HepG2 (cell line): ENCODE data around the gene POU6F2. TPM values are rescaled to one million over a fixed set of nuclear protein-coding genes. Genes with fewer than 3 reads are reported as not detected.

Source experiments
- ATAC-seq: fragments of 200-7000 bp; cut with Tn5 transposase; 3 replicates; pipeline ENCODE4 v1.9.1; 2020; ENCODE audit warnings: mild to moderate bottlenecking, moderate library complexity
- BruUV-seq: library from RNA; stranded (reverse); fragments of 400-500 nt; replicated peaks from 2 replicates; lab custom pipeline; 2021; lab: Mats Ljungman, UMichigan
- CTCF ChIA-PET: fragments of 300-600 bp; formaldehyde crosslinking; extraction: SDS; loops from one replicate; lab custom pipeline; 2021; ENCODE audit warnings: low total read pairs, inconsistent platforms, low intra/inter-chr PET ratio; lab: Yijun Ruan, JAX
- POLR2A ChIA-PET: fragments of 350-600 bp; sonication (Branson Sonifier 250); formaldehyde crosslinking; loops from one replicate; lab custom pipeline; 2020; ENCODE audit warnings: antibody characterized with exemption, inconsistent platforms; lab: Yijun Ruan, JAX
- DNase-seq: peaks from one replicate; pipeline ENCODE4 v3.0.0-alpha.2; 2015; ENCODE audit warnings: low spot score
- FAIRE-seq: peaks from 3 replicates; lab custom pipeline; 2011; peaks lifted over from hg19 to GRCh38; lab: Jason Lieb, UNC
- H2AFZ ChIP-seq: one replicate; pipeline ENCODE4 v1.6.1; 2011; ENCODE audit warnings: low read length, inconsistent platforms
- H3K27ac ChIP-seq: fragments of 300-600 bp; 3 replicates; pipeline ENCODE4 v1.8.0; 2011; ENCODE audit warnings: mixed run types, mild to moderate bottlenecking, mixed read lengths, low read length, inconsistent platforms; ENCODE audit not compliant: insufficient read depth; ENCODE audit errors: extremely low read length
- H3K27me3 ChIP-seq, 2 experiments: fragments of 200-600 bp in 1 of 2; 2 replicates in 1 of 2; 3 replicates in 1 of 2; pipeline versions ENCODE4 v1.6.0 to v1.8.0; 2011; ENCODE audit warnings: low read length in 2 of 2, mild to moderate bottlenecking in 2 of 2, moderate library complexity in 2 of 2, inconsistent platforms in 1 of 2; ENCODE audit not compliant: insufficient read depth in 2 of 2, control insufficient read depth in 1 of 2
- H3K36me3 ChIP-seq, 2 experiments: fragments of 200-600 bp in 1 of 2; replicated peaks in 1 of 2; 2 replicates in 1 of 2; 3 replicates in 1 of 2; pipeline versions ENCODE4 v1.5.1 to v1.8.0; 2011; ENCODE audit warnings: low read length in 2 of 2, inconsistent platforms in 1 of 2; ENCODE audit not compliant: insufficient read depth in 2 of 2, control insufficient read depth in 1 of 2
- H3K4me1 ChIP-seq: 2 replicates; pipeline ENCODE4 v1.5.1; 2012; ENCODE audit warnings: low read length, inconsistent platforms; ENCODE audit not compliant: insufficient read depth
- H3K4me2 ChIP-seq: 2 replicates; pipeline ENCODE4 v1.6.0; 2011; ENCODE audit warnings: low read depth, low read length, inconsistent platforms
- H3K4me3 ChIP-seq, 3 experiments: fragments of 200-600 bp in 1 of 3; sonication (generic), shearing (Covaris generic) in 1 of 3; replicated peaks in 1 of 3; 2 replicates each; pipeline ENCODE4 v1.5.1; 2011 to 2016; ENCODE audit warnings: low read length in 3 of 3, inconsistent platforms in 2 of 3, low read depth in 2 of 3, mild to moderate bottlenecking in 2 of 3, control low read depth in 1 of 3, mixed read lengths in 1 of 3; ENCODE audit not compliant: insufficient read depth in 1 of 3
- H3K79me2 ChIP-seq: one replicate; pipeline ENCODE4 v1.6.1; 2011; ENCODE audit warnings: low read length, inconsistent platforms; ENCODE audit not compliant: insufficient read depth
- H3K9ac ChIP-seq: 2 replicates; pipeline ENCODE4 v1.6.0; 2011; ENCODE audit warnings: mild to moderate bottlenecking, low read depth, low read length, inconsistent platforms; ENCODE audit not compliant: insufficient read depth
- H3K9me3 ChIP-seq: 2 replicates; pipeline ENCODE4 v1.5.1; 2012; ENCODE audit warnings: mild to moderate bottlenecking, low read length
- H4K20me1 ChIP-seq: 2 replicates; pipeline ENCODE4 v1.6.0; 2011; ENCODE audit warnings: inconsistent platforms, mild to moderate bottlenecking, low read length, moderate library complexity; ENCODE audit not compliant: insufficient read depth
- DZIP1 ChIP-seq: sonication (generic); formaldehyde crosslinking; IDR thresholded peaks from 2 replicates; pipeline ENCODE4 v1.5.0; 2020; ENCODE audit warnings: mild to moderate bottlenecking, missing genetic modification reagents
- GMEB2 ChIP-seq: IDR thresholded peaks from 2 replicates; pipeline ENCODE4 v1.6.1; 2016; ENCODE audit warnings: missing biosample characterization, missing genetic modification reagents, low read depth
- HMGXB3 ChIP-seq: sonication (generic); formaldehyde crosslinking; IDR thresholded peaks from 2 replicates; pipeline ENCODE4 v1.4.0; 2020; ENCODE audit warnings: missing genetic modification reagents, borderline replicate concordance
- HOXA5 ChIP-seq: sonication (generic); formaldehyde crosslinking; IDR thresholded peaks from 2 replicates; pipeline ENCODE4 v1.4.0; 2020; ENCODE audit warnings: missing genetic modification reagents
- MEIS2 ChIP-seq: sonication (generic); formaldehyde crosslinking; IDR thresholded peaks from 2 replicates; pipeline ENCODE4 v1.9.0; 2021; ENCODE audit warnings: mild to moderate bottlenecking, missing genetic modification reagents
- NAIF1 ChIP-seq: sonication (generic); formaldehyde crosslinking; IDR thresholded peaks from 2 replicates; pipeline ENCODE4 v1.5.0; 2020; ENCODE audit warnings: mild to moderate bottlenecking, missing genetic modification reagents, borderline replicate concordance
- NCOA1 ChIP-seq: sonication (generic); formaldehyde crosslinking; IDR thresholded peaks from 2 replicates; pipeline ENCODE4 v1.9.0; 2021; ENCODE audit warnings: missing genetic modification reagents
- SMARCE1 ChIP-seq: fragments of 450-650 bp; IDR thresholded peaks from 2 replicates; pipeline ENCODE4 v1.6.1; 2017; ENCODE audit warnings: borderline replicate concordance
- TBX3 ChIP-seq: fragments of 450-650 bp; IDR thresholded peaks from 2 replicates; pipeline ENCODE4 v1.6.1; 2017; ENCODE audit warnings: antibody characterized with exemption, mild to moderate bottlenecking, inconsistent platforms, borderline replicate concordance
- TSC22D2 ChIP-seq: sonication (generic); formaldehyde crosslinking; IDR thresholded peaks from 2 replicates; pipeline ENCODE4 v1.5.1; 2020; ENCODE audit warnings: missing genetic modification reagents, mild to moderate bottlenecking, borderline replicate concordance
- ZBTB46 ChIP-seq: sonication (generic); formaldehyde crosslinking; IDR thresholded peaks from 2 replicates; pipeline ENCODE4 v1.4.0; 2020; ENCODE audit warnings: mild to moderate bottlenecking, missing genetic modification reagents, borderline replicate concordance
- ZNF709 ChIP-seq: sonication (generic); formaldehyde crosslinking; IDR thresholded peaks from 2 replicates; pipeline ENCODE4 v1.5.0; 2020; ENCODE audit warnings: mild to moderate bottlenecking, missing genetic modification reagents
- WGBS: methylation state at CpG from one replicate; pipeline ENCODE4 v1.1.6; 2017; ENCODE audit warnings: low lambda C conversion rate; 5-methylcytosine and 5-hydroxymethylcytosine counted together
- in situ Hi-C: cut with HindIII; loops from 2 replicates; pipeline ENCODE4 v1.10.0; 2017; ENCODE audit warnings: low pct_unique_long_range_greater_than_20kb; ENCODE audit not compliant: extremely low pct_ligation_motif_present
- intact Hi-C: fragments of 100-400 bp; cut with micrococcal nuclease; formaldehyde crosslinking; loops from one replicate; pipeline ENCODE4 v1.10.0; 2022; ENCODE audit not compliant: unreplicated experiment
- polyA plus RNA-seq, 8 experiments: library from polyadenylated mRNA; depleted of rRNA in 3 of 8; stranded (reverse) in 7 of 8; unstranded in 1 of 8; fragments of >200 nt; fragmentation: Illumina TruSeq in 4 of 8; extraction: Trizol in 4 of 8; gene quantifications; 2 replicates each; pipeline versions ENCODE4 v1.2.1 to v1.2.3, GENCODE V29; 2011 to 2016; ENCODE audit warnings: low read depth in 4 of 8, missing spikeins in 1 of 8, mixed read lengths in 1 of 8; ENCODE audit not compliant: insufficient read depth in 1 of 8
- total RNA-seq, 5 experiments: library from RNA; depleted of rRNA; stranded (reverse); fragments of >200 nt; fragmentation: Illumina TruSeq; extraction: Trizol; gene quantifications; 2 replicates each; pipeline ENCODE4 v1.2.3, GENCODE V29; 2016; ENCODE audit warnings: low read depth in 1 of 5

The POU6F2 gene
- total and polyA plus RNA-seq, 2 of the 13 experiments (the other 11 are each of a cell fraction or from before 2014, with no cell fraction given), result not detected

GRCh38 chr7:39044489-39044888, 66.8 kb downstream of the POU6F2 start (continued):
- TF ChIP-seq ZBTB46 (no peak), TSC22D2 (CRISPR knock-in tag) (no peak)

- 0% methylated on average over 1 of the region's 1 CpG for WGBS
- H3K79me2 ChIP-seq, result no peaks in the 10 kb centered on the region
- no peaks in the 10 kb centered on the region for H4K20me1 ChIP-seq
- H3K4me2 ChIP-seq, result no peak overlapping the region
- ChIA-PET POLR2A (no interaction called here), CTCF (no interaction called here)
- DNase-seq (no peak), FAIRE-seq (no peak), ATAC-seq (no peak)
- no TSS peak for BruUV-seq
- no peak overlapping the region for H2AFZ ChIP-seq
- no peaks in the 10 kb centered on the region for H3K4me1 ChIP-seq
- H3K4me3 ChIP-seq, result no peak overlapping the region
- H3K9ac ChIP-seq, result no peak overlapping the region
- H3K27ac ChIP-seq, result no peak overlapping the region
- no peaks in the 10 kb centered on the region for H3K27me3 ChIP-seq
- no peaks in the 10 kb centered on the region for H3K9me3 ChIP-seq
- intact Hi-C loops (no loop called here), in situ Hi-C loops (no loop called here)
- no peaks in the 10 kb centered on the region for H3K36me3 ChIP-seq
- no peak for TF ChIP-seq SMARCE1
- TF ChIP-seq NCOA1 (CRISPR knock-in tag), result no peak
- no peak for TF ChIP-seq MEIS2 (CRISPR knock-in tag)
- TF ChIP-seq DZIP1 (CRISPR knock-in tag), result no peak
- TF ChIP-seq HMGXB3, result no peak
- TF ChIP-seq HOXA5 (CRISPR knock-in tag), result no peak
- TF ChIP-seq TBX3, result no peak
- TF ChIP-seq ZNF709 (CRISPR knock-in tag), result no peak
- TF ChIP-seq NAIF1, result no peak
- TF ChIP-seq GMEB2, result no peak
Observed at GRCh38 chr7:39045231-39045630, 67.5 kb downstream of the POU6F2 start.
